IMR-90 (cell line): Measurements from ENCODE around the gene CA11. TPM values are rescaled to one million over a fixed set of nuclear protein-coding genes. Genes with fewer than 3 reads are reported as not detected.

ENCODE experiments used
- ATAC-seq: fragments of 200-7000 bp; cut with Tn5 transposase; 2 replicates; pipeline ENCODE4 v1.9.1; 2020; ENCODE audit warnings: low read depth, mild to moderate bottlenecking, moderate library complexity
- BruUV-seq: library from RNA; stranded (reverse); fragments of 400-500 nt; replicated peaks from 2 replicates; lab custom pipeline; 2021; lab: Mats Ljungman, UMichigan
- CTCF ChIA-PET: fragments of 300-600 bp; formaldehyde crosslinking; extraction: SDS; loops from one replicate; lab custom pipeline; 2021; ENCODE audit warnings: antibody characterized with exemption; lab: Yijun Ruan, JAX
- POLR2A ChIA-PET: fragments of 300-600 bp; sonication (Branson Sonifier 250); formaldehyde crosslinking; loops from one replicate; lab custom pipeline; 2022; ENCODE audit warnings: antibody characterized with exemption; ENCODE audit not compliant: unreplicated experiment; lab: Charles Lee
- DNase-seq: peaks from one replicate; pipeline ENCODE4 v3.0.0; 2013
- H2AFZ ChIP-seq: replicated peaks from 2 replicates; pipeline ENCODE3; 2013; ENCODE audit warnings: low read length, mild to moderate bottlenecking; ENCODE audit not compliant: poor library complexity
- H2AK5ac ChIP-seq: 2 replicates; pipeline ENCODE4 v1.6.1; 2013; ENCODE audit warnings: low read depth, low read length, inconsistent platforms
- H2AK9ac ChIP-seq: replicated peaks from 2 replicates; pipeline ENCODE3; 2013; ENCODE audit warnings: mild to moderate bottlenecking, low read depth, low read length, moderate library complexity; ENCODE audit not compliant: poor library complexity
- H2BK120ac ChIP-seq: 2 replicates; pipeline ENCODE4 v1.6.1; 2013; ENCODE audit warnings: low read depth, low read length, inconsistent platforms
- H2BK15ac ChIP-seq: 3 replicates; pipeline ENCODE4 v1.6.1; 2013; ENCODE audit warnings: low read depth, low read length, inconsistent platforms
- H2BK20ac ChIP-seq: 2 replicates; pipeline ENCODE4 v1.6.1; 2013; ENCODE audit warnings: low read depth, mild to moderate bottlenecking, inconsistent platforms, low read length, moderate library complexity
- H2BK5ac ChIP-seq: 2 replicates; pipeline ENCODE4 v1.6.1; 2013; ENCODE audit warnings: mild to moderate bottlenecking, low read depth, low read length, inconsistent platforms; ENCODE audit not compliant: poor library complexity, severe bottlenecking
- H3K14ac ChIP-seq: replicated peaks from 2 replicates; pipeline ENCODE4 v1.6.1; 2013; ENCODE audit warnings: low read depth, low read length, inconsistent platforms
- H3K18ac ChIP-seq: 2 replicates; pipeline ENCODE4 v1.6.1; 2013; ENCODE audit warnings: low read depth, low read length, control low read depth
- H3K23ac ChIP-seq: 2 replicates; pipeline ENCODE4 v1.6.1; 2013; ENCODE audit warnings: low read depth, low read length, inconsistent platforms
- H3K27ac ChIP-seq: 2 replicates; pipeline ENCODE4 v1.5.1; 2013; ENCODE audit warnings: mild to moderate bottlenecking, control low read depth, low read length; ENCODE audit not compliant: insufficient read depth
- H3K27me3 ChIP-seq: 2 replicates; pipeline ENCODE4 v1.6.1; 2013; ENCODE audit warnings: low read length; ENCODE audit not compliant: control insufficient read depth, insufficient read depth
- H3K36me3 ChIP-seq: 2 replicates; pipeline ENCODE4 v1.6.1; 2013; ENCODE audit warnings: low read length, mixed read lengths; ENCODE audit not compliant: control insufficient read depth, insufficient read depth
- H3K4ac ChIP-seq: 2 replicates; pipeline ENCODE4 v1.6.1; 2013; ENCODE audit warnings: low read depth, low read length, inconsistent platforms
- H3K4me1 ChIP-seq: 2 replicates; pipeline ENCODE4 v1.6.1; 2013; ENCODE audit warnings: low read length, mixed read lengths; ENCODE audit not compliant: control insufficient read depth, insufficient read depth
- H3K4me2 ChIP-seq: 2 replicates; pipeline ENCODE4 v1.6.1; 2013; ENCODE audit warnings: low read depth, mild to moderate bottlenecking, control low read depth, low read length, moderate library complexity
- H3K4me3 ChIP-seq: 2 replicates; pipeline ENCODE4 v1.5.1; 2013; ENCODE audit warnings: low read depth, mild to moderate bottlenecking, control low read depth, low read length, moderate library complexity; ENCODE audit not compliant: insufficient read depth
- H3K56ac ChIP-seq: 2 replicates; pipeline ENCODE4 v1.6.1; 2013; ENCODE audit warnings: low read length, inconsistent platforms; ENCODE audit not compliant: insufficient read depth; ENCODE audit errors: extremely low read depth
- H3K79me1 ChIP-seq, 2 experiments: 2 replicates each; pipeline ENCODE4 v1.6.1; 2013; ENCODE audit warnings: low read length in 2 of 2, inconsistent platforms in 1 of 2, low read depth in 1 of 2
- H3K9ac ChIP-seq: 2 replicates; pipeline ENCODE4 v1.6.1; 2013; ENCODE audit warnings: low read depth, low read length, control low read depth
- H3K9me1 ChIP-seq: 2 replicates; pipeline ENCODE4 v1.6.1; 2013; ENCODE audit warnings: low read length, inconsistent platforms; ENCODE audit not compliant: insufficient read depth
- H3K9me3 ChIP-seq: 2 replicates; pipeline ENCODE4 v1.6.1; 2013; ENCODE audit warnings: low read length; ENCODE audit not compliant: control insufficient read depth, insufficient read depth
- H4K20me1 ChIP-seq: 2 replicates; pipeline ENCODE4 v1.6.1; 2013; ENCODE audit warnings: low read length, inconsistent platforms; ENCODE audit not compliant: insufficient read depth
- H4K5ac ChIP-seq: 2 replicates; pipeline ENCODE4 v1.6.1; 2013; ENCODE audit warnings: mild to moderate bottlenecking, low read depth, low read length, control low read depth
- H4K8ac ChIP-seq, 2 experiments: 2 replicates each; pipeline ENCODE4 v1.6.1; 2013; ENCODE audit warnings: low read depth in 2 of 2, low read length in 2 of 2, control low read depth in 1 of 2, inconsistent platforms in 1 of 2
- H4K91ac ChIP-seq: 2 replicates; pipeline ENCODE4 v1.6.1; 2013; ENCODE audit warnings: low read depth, low read length, inconsistent platforms; ENCODE audit not compliant: insufficient read depth
- CTCF ChIP-seq: conservative IDR thresholded peaks from 2 replicates; pipeline ENCODE4 v1.5.1; 2012; ENCODE audit warnings: mild to moderate bottlenecking, low read depth, low read length, improper control_type of control experiment
- RFX5 ChIP-seq: IDR thresholded peaks from 2 replicates; pipeline ENCODE4 v1.8.0; 2012; ENCODE audit warnings: low read depth, mild to moderate bottlenecking, low read length, moderate library complexity
- WGBS, 2 experiments: methylation state at CpG; one replicate each; pipeline versions ENCODE4 v1.1.5 to v1.1.7; 2013; ENCODE audit warnings: missing lambda C conversion rate in 2 of 2; ENCODE audit not compliant: insufficient read length in 1 of 2; ENCODE audit errors: extremely low coverage in 2 of 2; 5-methylcytosine and 5-hydroxymethylcytosine counted together
- dilution Hi-C: fragments of 300-500 bp; cut with HindIII; formaldehyde crosslinking; loops from one replicate; pipeline ENCODE4 v1.14.3; 2018; ENCODE audit warnings: low sequenced_read_pairs; ENCODE audit not compliant: unreplicated experiment
- in situ Hi-C: fragments of 300-500 bp; cut with MboI; formaldehyde crosslinking; loops from 3 replicates; pipeline ENCODE4 v1.14.3; 2019; ENCODE audit warnings: low sequenced_read_pairs, inconsistent platforms, mixed read lengths
- intact Hi-C: fragments of 100-400 bp; cut with micrococcal nuclease; formaldehyde crosslinking; loops from 2 replicates; pipeline ENCODE4 v1.10.0; 2022
- polyA plus RNA-seq, 3 experiments: library from polyadenylated mRNA; depleted of rRNA; stranded (reverse); fragments of >200 nt; gene quantifications; 2 replicates each; pipeline ENCODE4 v1.2.3, GENCODE V29; 2012; ENCODE audit warnings: low replicate concordance in 1 of 3
- total RNA-seq: library from RNA; depleted of rRNA; stranded (reverse); fragments of >200 nt; gene quantifications from 2 replicates; pipeline ENCODE4 v1.2.3, GENCODE V29; 2012

Gene CA11
- total and polyA plus RNA-seq, 2 of the 4 experiments (the other 2 are of a cell fraction) = 1.3 to 2.9 TPM

- ChIA-PET CTCF (no interaction called here), POLR2A (interaction anchor here (0.5 kb wide), 1 partner anchor 907 kb away, joined by 5 read pairs; no protein-coding TSS in a partner anchor)
- Histone ChIP-seq H3K79me1 (peaks cover 0 to 15% of the 10 kb centered on the region in 2 experiments; a peak in 3 of 4 replicates), H2AK5ac (no peak overlapping the region), H4K8ac (peak overlapping the region in 1 of 2 experiments; percentile 59; a peak in 1 of 4 replicates), H2AFZ (peak overlapping the region; percentile 46), H3K4me1 (peaks cover 39% of the 10 kb centered on the region), H3K56ac (no peak overlapping the region), H3K4ac (peak overlapping the region; percentile 5; the same call in 1 of the 2 replicates), H4K20me1 (no peaks in the 10 kb centered on the region), H3K9me1 (peaks cover 23% of the 10 kb centered on the region), H2AK9ac (peak overlapping the region; percentile 79), H3K23ac (no peak overlapping the region), H3K36me3 (peaks cover 6% of the 10 kb centered on the region; the same call in 1 of the 2 replicates), H2BK5ac (no peak overlapping the region), H3K27me3 (no peaks in the 10 kb centered on the region), H3K9me3 (no peaks in the 10 kb centered on the region), H3K18ac (no peak overlapping the region), H2BK120ac (no peak overlapping the region), H3K4me2 (no peak overlapping the region; the same call in 1 of the 2 replicates), H2BK20ac (no peak overlapping the region), H2BK15ac (no peak overlapping the region), H3K27ac (no peak overlapping the region; the same call in 1 of the 2 replicates), H3K14ac (no peak overlapping the region), H4K5ac (no peak overlapping the region; the same call in 1 of the 2 replicates), H3K9ac (no peak overlapping the region), H3K4me3 (no peak overlapping the region), H4K91ac (no peak overlapping the region; the same call in 1 of the 2 replicates)
- DNase-seq (no peak), ATAC-seq (peak; percentile 9)
- dilution Hi-C loops (no loop called here), in situ Hi-C loops (no loop called here), intact Hi-C loops (no loop called here)
- 14% methylated on average over 12 of the region's 47 CpGs; no CpG with 5 or more reads in 1 of the 2 experiments for WGBS, 2 experiments
- TF ChIP-seq RFX5 = no peak
- TF ChIP-seq CTCF = peak; percentile 13; the same call in 1 of the 2 replicates
- BruUV-seq = no TSS peak
Observed at GRCh38 chr19:48630296-48631063, 15.5 kb downstream of the CA11 start.
